IMR-90 (cell line): ENCODE data around the gene MFNG. TPM values are rescaled to one million over a fixed set of nuclear protein-coding genes. Genes with fewer than 3 reads are reported as not detected.
A peak's percentile ranks its signal among the peaks of the same experiment; 100 is the strongest.

Experiments
- ATAC-seq: fragments of 200-7000 bp; cut with Tn5 transposase; 2 replicates; pipeline ENCODE4 v1.9.1; 2020; ENCODE audit warnings: low read depth, mild to moderate bottlenecking, moderate library complexity
- BruUV-seq: library from RNA; stranded (reverse); fragments of 400-500 nt; replicated peaks from 2 replicates; lab custom pipeline; 2021; lab: Mats Ljungman, UMichigan
- CTCF ChIA-PET: fragments of 300-600 bp; formaldehyde crosslinking; extraction: SDS; loops from one replicate; lab custom pipeline; 2021; ENCODE audit warnings: antibody characterized with exemption; lab: Yijun Ruan, JAX
- POLR2A ChIA-PET: fragments of 300-600 bp; sonication (Branson Sonifier 250); formaldehyde crosslinking; loops from one replicate; lab custom pipeline; 2022; ENCODE audit warnings: antibody characterized with exemption; ENCODE audit not compliant: unreplicated experiment; lab: Charles Lee
- DNase-seq: peaks from one replicate; pipeline ENCODE4 v3.0.0; 2013
- H2AFZ ChIP-seq: replicated peaks from 2 replicates; pipeline ENCODE3; 2013; ENCODE audit warnings: low read length, mild to moderate bottlenecking; ENCODE audit not compliant: poor library complexity
- H2AK5ac ChIP-seq: 2 replicates; pipeline ENCODE4 v1.6.1; 2013; ENCODE audit warnings: low read depth, low read length, inconsistent platforms
- H2AK9ac ChIP-seq: replicated peaks from 2 replicates; pipeline ENCODE3; 2013; ENCODE audit warnings: mild to moderate bottlenecking, low read depth, low read length, moderate library complexity; ENCODE audit not compliant: poor library complexity
- H2BK120ac ChIP-seq: 2 replicates; pipeline ENCODE4 v1.6.1; 2013; ENCODE audit warnings: low read depth, low read length, inconsistent platforms
- H2BK15ac ChIP-seq: 3 replicates; pipeline ENCODE4 v1.6.1; 2013; ENCODE audit warnings: low read depth, low read length, inconsistent platforms
- H2BK20ac ChIP-seq: 2 replicates; pipeline ENCODE4 v1.6.1; 2013; ENCODE audit warnings: low read depth, mild to moderate bottlenecking, inconsistent platforms, low read length, moderate library complexity
- H2BK5ac ChIP-seq: 2 replicates; pipeline ENCODE4 v1.6.1; 2013; ENCODE audit warnings: mild to moderate bottlenecking, low read depth, low read length, inconsistent platforms; ENCODE audit not compliant: poor library complexity, severe bottlenecking
- H3K14ac ChIP-seq: replicated peaks from 2 replicates; pipeline ENCODE4 v1.6.1; 2013; ENCODE audit warnings: low read depth, low read length, inconsistent platforms
- H3K18ac ChIP-seq: 2 replicates; pipeline ENCODE4 v1.6.1; 2013; ENCODE audit warnings: low read depth, low read length, control low read depth
- H3K23ac ChIP-seq: 2 replicates; pipeline ENCODE4 v1.6.1; 2013; ENCODE audit warnings: low read depth, low read length, inconsistent platforms
- H3K27ac ChIP-seq: 2 replicates; pipeline ENCODE4 v1.5.1; 2013; ENCODE audit warnings: mild to moderate bottlenecking, control low read depth, low read length; ENCODE audit not compliant: insufficient read depth
- H3K27me3 ChIP-seq: 2 replicates; pipeline ENCODE4 v1.6.1; 2013; ENCODE audit warnings: low read length; ENCODE audit not compliant: control insufficient read depth, insufficient read depth
- H3K36me3 ChIP-seq: 2 replicates; pipeline ENCODE4 v1.6.1; 2013; ENCODE audit warnings: low read length, mixed read lengths; ENCODE audit not compliant: control insufficient read depth, insufficient read depth
- H3K4ac ChIP-seq: 2 replicates; pipeline ENCODE4 v1.6.1; 2013; ENCODE audit warnings: low read depth, low read length, inconsistent platforms
- H3K4me1 ChIP-seq: 2 replicates; pipeline ENCODE4 v1.6.1; 2013; ENCODE audit warnings: low read length, mixed read lengths; ENCODE audit not compliant: control insufficient read depth, insufficient read depth
- H3K4me2 ChIP-seq: 2 replicates; pipeline ENCODE4 v1.6.1; 2013; ENCODE audit warnings: low read depth, mild to moderate bottlenecking, control low read depth, low read length, moderate library complexity
- H3K4me3 ChIP-seq: 2 replicates; pipeline ENCODE4 v1.5.1; 2013; ENCODE audit warnings: low read depth, mild to moderate bottlenecking, control low read depth, low read length, moderate library complexity; ENCODE audit not compliant: insufficient read depth
- H3K56ac ChIP-seq: 2 replicates; pipeline ENCODE4 v1.6.1; 2013; ENCODE audit warnings: low read length, inconsistent platforms; ENCODE audit not compliant: insufficient read depth; ENCODE audit errors: extremely low read depth
- H3K79me1 ChIP-seq, 2 experiments: 2 replicates each; pipeline ENCODE4 v1.6.1; 2013; ENCODE audit warnings: low read length in 2 of 2, inconsistent platforms in 1 of 2, low read depth in 1 of 2
- H3K9ac ChIP-seq: 2 replicates; pipeline ENCODE4 v1.6.1; 2013; ENCODE audit warnings: low read depth, low read length, control low read depth
- H3K9me1 ChIP-seq: 2 replicates; pipeline ENCODE4 v1.6.1; 2013; ENCODE audit warnings: low read length, inconsistent platforms; ENCODE audit not compliant: insufficient read depth
- H3K9me3 ChIP-seq: 2 replicates; pipeline ENCODE4 v1.6.1; 2013; ENCODE audit warnings: low read length; ENCODE audit not compliant: control insufficient read depth, insufficient read depth
- H4K20me1 ChIP-seq: 2 replicates; pipeline ENCODE4 v1.6.1; 2013; ENCODE audit warnings: low read length, inconsistent platforms; ENCODE audit not compliant: insufficient read depth
- H4K5ac ChIP-seq: 2 replicates; pipeline ENCODE4 v1.6.1; 2013; ENCODE audit warnings: mild to moderate bottlenecking, low read depth, low read length, control low read depth
- H4K8ac ChIP-seq, 2 experiments: 2 replicates each; pipeline ENCODE4 v1.6.1; 2013; ENCODE audit warnings: low read depth in 2 of 2, low read length in 2 of 2, control low read depth in 1 of 2, inconsistent platforms in 1 of 2
- H4K91ac ChIP-seq: 2 replicates; pipeline ENCODE4 v1.6.1; 2013; ENCODE audit warnings: low read depth, low read length, inconsistent platforms; ENCODE audit not compliant: insufficient read depth
- CEBPB ChIP-seq: IDR thresholded peaks from 2 replicates; pipeline ENCODE4 v1.6.1; 2012; ENCODE audit warnings: low read depth, low read length, improper control_type of control experiment
- ELK1 ChIP-seq: fragments of 150-350 bp; IDR thresholded peaks from 2 replicates; pipeline ENCODE4 v1.6.1; 2016; ENCODE audit warnings: low read depth, mild to moderate bottlenecking, low read length, moderate library complexity, borderline replicate concordance
- FOS ChIP-seq: fragments of 150-350 bp; IDR thresholded peaks from 2 replicates; pipeline ENCODE4 v1.6.1; 2016; ENCODE audit warnings: low read depth, low read length
- NFE2L2 ChIP-seq: fragments of 150-350 bp; IDR thresholded peaks from 2 replicates; pipeline ENCODE4 v1.6.1; 2016; ENCODE audit warnings: low read depth, mild to moderate bottlenecking, low read length
- POLR2A ChIP-seq: IDR thresholded peaks from 2 replicates; pipeline ENCODE4 v1.6.1; 2012; ENCODE audit warnings: mild to moderate bottlenecking, low read depth, low read length
- SMC3 ChIP-seq: fragments of 150-350 bp; IDR thresholded peaks from 2 replicates; pipeline ENCODE4 v1.6.1; 2016; ENCODE audit warnings: low read depth, mild to moderate bottlenecking, antibody characterized with exemption, low read length, moderate library complexity
- WGBS, 2 experiments: methylation state at CpG; one replicate each; pipeline versions ENCODE4 v1.1.5 to v1.1.7; 2013; ENCODE audit warnings: missing lambda C conversion rate in 2 of 2; ENCODE audit not compliant: insufficient read length in 1 of 2; ENCODE audit errors: extremely low coverage in 2 of 2; 5-methylcytosine and 5-hydroxymethylcytosine counted together
- dilution Hi-C: fragments of 300-500 bp; cut with HindIII; formaldehyde crosslinking; loops from one replicate; pipeline ENCODE4 v1.14.3; 2018; ENCODE audit warnings: low sequenced_read_pairs; ENCODE audit not compliant: unreplicated experiment
- in situ Hi-C: fragments of 300-500 bp; cut with MboI; formaldehyde crosslinking; loops from 3 replicates; pipeline ENCODE4 v1.14.3; 2019; ENCODE audit warnings: low sequenced_read_pairs, inconsistent platforms, mixed read lengths
- intact Hi-C: fragments of 100-400 bp; cut with micrococcal nuclease; formaldehyde crosslinking; loops from 2 replicates; pipeline ENCODE4 v1.10.0; 2022
- polyA plus RNA-seq, 3 experiments: library from polyadenylated mRNA; depleted of rRNA; stranded (reverse); fragments of >200 nt; gene quantifications; 2 replicates each; pipeline ENCODE4 v1.2.3, GENCODE V29; 2012; ENCODE audit warnings: low replicate concordance in 1 of 3
- total RNA-seq: library from RNA; depleted of rRNA; stranded (reverse); fragments of >200 nt; gene quantifications from 2 replicates; pipeline ENCODE4 v1.2.3, GENCODE V29; 2012

MFNG gene
- total and polyA plus RNA-seq, 2 of the 4 experiments (the other 2 are of a cell fraction) = 0.15 TPM; not detected in 1

DNA sequence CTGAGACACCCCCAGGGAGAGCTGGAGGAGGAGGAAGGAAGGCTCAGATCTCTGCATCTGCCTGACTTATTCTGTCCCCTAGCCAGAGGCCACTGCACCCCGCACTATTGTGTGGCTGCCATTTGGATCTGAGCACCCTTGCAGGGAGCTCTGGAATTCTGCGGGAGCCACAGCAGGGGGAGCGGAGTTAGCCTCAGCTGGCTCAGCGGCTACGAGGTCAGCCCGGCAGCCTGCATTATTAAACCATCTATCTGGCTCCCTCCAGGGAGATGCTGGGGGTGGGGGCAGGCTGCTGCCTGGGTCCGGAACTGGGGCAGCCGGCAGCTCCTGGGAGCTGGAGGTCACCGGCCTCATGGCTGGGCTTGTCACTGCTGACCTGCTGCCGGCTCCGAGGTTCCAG, 52.4 kb downstream of the MFNG start:
- no peak for ATAC-seq

More for the DNA sequence above, 52.4 kb downstream of the MFNG start:
- no peak overlapping the region for H2AFZ ChIP-seq
- H2BK120ac ChIP-seq = peak overlapping the region; percentile 59; the same call in 1 of the 2 replicates
- H4K5ac ChIP-seq = no peak overlapping the region
- H2AK5ac ChIP-seq = peak overlapping the region; percentile 70
- peak overlapping the region; percentile 18 for H4K91ac ChIP-seq
- CTCF ChIA-PET = no interaction called here
- no peaks in the 10 kb centered on the region for H3K36me3 ChIP-seq
- peaks cover 21% of the 10 kb centered on the region for H3K9me1 ChIP-seq
- H3K27me3 ChIP-seq = no peaks in the 10 kb centered on the region
- H3K9me3 ChIP-seq = peaks cover 19% of the 10 kb centered on the region
- intact Hi-C loops (no loop called here), in situ Hi-C loops (no loop called here), dilution Hi-C loops (no loop called here)
- no peak overlapping the region for H3K4me3 ChIP-seq
- POLR2A ChIA-PET = interaction anchor here (0.6 kb wide), 1 partner anchor 964 kb away, joined by 7 read pairs; no protein-coding TSS in a partner anchor
- peaks cover 10% of the 10 kb centered on the region for H3K4me1 ChIP-seq
- no peak overlapping the region for H3K23ac ChIP-seq
- H3K79me1 ChIP-seq = peaks cover 0 to 10% of the 10 kb centered on the region in 2 experiments; a peak in 1 of 4 replicates
- BruUV-seq = no TSS peak
- no peak for DNase-seq
- no peak for TF ChIP-seq CEBPB
- TF ChIP-seq FOS = no peak
- TF ChIP-seq ELK1 = no peak
- no peak for TF ChIP-seq POLR2A
- TF ChIP-seq NFE2L2 = no peak
- TF ChIP-seq SMC3 = no peak
- H3K56ac ChIP-seq = no peak overlapping the region
- peak overlapping the region in 1 of 2 experiments; percentile 1; a peak in 1 of 4 replicates for H4K8ac ChIP-seq
- no peak overlapping the region for H3K27ac ChIP-seq
- H2BK20ac ChIP-seq = peak overlapping the region; percentile 42
- no peak overlapping the region; the same call in 1 of the 3 replicates for H2BK15ac ChIP-seq
- peaks cover 3% of the 10 kb centered on the region; the same call in 1 of the 2 replicates for H4K20me1 ChIP-seq
- H3K14ac ChIP-seq = no peak overlapping the region
- peak overlapping the region; percentile 1 for H2AK9ac ChIP-seq
- WGBS, 2 experiments = 42% methylated on average over 4 of the region's 11 CpGs; no CpG with 5 or more reads in 1 of the 2 experiments
- H3K4me2 ChIP-seq = no peak overlapping the region
- no peak overlapping the region for H3K18ac ChIP-seq
- no peak overlapping the region for H2BK5ac ChIP-seq
- no peak overlapping the region for H3K9ac ChIP-seq
- H3K4ac ChIP-seq = peak overlapping the region; percentile 90; the same call in 1 of the 2 replicates
